Testis (tissue), 3 donors: ENCODE data around the gene LAMP1. TPM values are rescaled to one million over a fixed set of nuclear protein-coding genes. Genes with fewer than 3 reads are reported as not detected.
"Not testable (repeated sequence)": the region's sequence is repeated elsewhere in the genome, so short reads cannot be mapped to it uniquely, and the experiment has no call there.

Experiments
- DNase-seq: peaks from one replicate; pipeline ENCODE4 v3.0.0-alpha.2; 2019
- H3K27ac ChIP-seq, 2 donors: fragments of 200-600 bp; sonication (generic); one replicate each; pipeline ENCODE4 v1.5.1; 2019
- H3K27me3 ChIP-seq: fragments of 200-600 bp; sonication (generic); one replicate; pipeline ENCODE4 v1.5.1; 2019
- H3K36me3 ChIP-seq: fragments of 200-600 bp; sonication (generic); one replicate; pipeline ENCODE4 v1.5.1; 2017; ENCODE audit warnings: low read depth; ENCODE audit errors: missing control alignments
- H3K4me1 ChIP-seq: fragments of 200-600 bp; sonication (generic); one replicate; pipeline ENCODE4 v1.5.1; 2019
- H3K4me3 ChIP-seq, 2 donors: fragments of 200-600 bp; sonication (generic); one replicate each; pipeline ENCODE4 v1.5.1; 2017 to 2019
- H3K9me3 ChIP-seq: fragments of 200-600 bp; sonication (generic); one replicate; pipeline ENCODE4 v1.5.1; 2017
- CTCF ChIP-seq, 3 experiments: fragments of 450-650 bp in 2 of 3; fragments of 200-600 bp in 1 of 3; sonication (generic) in 1 of 3; IDR thresholded peaks; one replicate each; pipeline ENCODE4 v1.5.1; 2016 to 2019; ENCODE audit warnings: antibody characterized with exemption in 3 of 3, mild to moderate bottlenecking in 2 of 3, moderate library complexity in 1 of 3
- POLR2A ChIP-seq: fragments of 450-650 bp; IDR thresholded peaks from one replicate; pipeline ENCODE4 v1.6.1; 2017; ENCODE audit warnings: antibody characterized with exemption, mild to moderate bottlenecking, moderate library complexity
- WGBS, 2 donors: methylation state at CpG; one replicate each; pipeline ENCODE4 v1.1.5; 2018; 5-methylcytosine and 5-hydroxymethylcytosine counted together
- intact Hi-C: fragments of 100-400 bp; cut with DNase I; formaldehyde crosslinking; loops from one replicate; pipeline ENCODE4 v1.15.1; 2023; ENCODE audit warnings: low total_unique reads
- polyA plus RNA-seq: library from polyadenylated mRNA; stranded (reverse); fragments of 350-450 nt; fragmentation: Illumina TruSeq; extraction: RNeasy Lipid Tissue Mini Kit (QIAGEN cat#74804); gene quantifications from one replicate; pipeline ENCODE4 v1.2.3, GENCODE V29; 2014; ENCODE audit warnings: low read depth, low replicate concordance; ENCODE audit not compliant: insufficient read depth
- total RNA-seq, 2 donors: library from RNA; depleted of rRNA; stranded (reverse); fragments of >200 nt; gene quantifications; one replicate each; pipeline ENCODE4 v1.2.3, GENCODE V29; 2016

The LAMP1 gene
- total and polyA plus RNA-seq, 3 donors from 2014 or later: 177 to 254 (median 231) TPM

GRCh38 chr13:113260996-113261395 is 36.0 kb upstream of the LAMP1 start:
- no peak overlapping the region for H3K4me3 ChIP-seq
- no peaks in the 10 kb centered on the region for H3K36me3 ChIP-seq
- no peaks in the 10 kb centered on the region for H3K27me3 ChIP-seq
- intact Hi-C loops: no loop called here
- H3K9me3 ChIP-seq: no peaks in the 10 kb centered on the region
- DNase-seq: no peak
- WGBS, 2 donors: 85 to 87% methylated on average over 13 of the region's 13 CpGs
- no peak for TF ChIP-seq CTCF (IDR thresholded peaks at IDR 0.05)
- no peak for TF ChIP-seq POLR2A
- no peaks in the 10 kb centered on the region for H3K4me1 ChIP-seq
- no peak overlapping the region for H3K27ac ChIP-seq

GRCh38 chr13:113263016-113263415 is 34.0 kb upstream of the LAMP1 start:
- H3K4me1 ChIP-seq, H3K27me3 ChIP-seq, H3K36me3 ChIP-seq, H3K9me3 ChIP-seq, H3K27ac ChIP-seq, H3K4me3 ChIP-seq, intact Hi-C loops, DNase-seq: not testable (repeated sequence)
- 83 to 84% methylated on average over 14 of the region's 14 CpGs for WGBS, 2 donors

GRCh38 chr13:113267642-113268405 is 29.2 kb upstream of the LAMP1 start:
- Histone ChIP-seq H3K4me1 (no peaks in the 10 kb centered on the region), H3K27me3 (no peaks in the 10 kb centered on the region), H3K4me3 (no peak overlapping the region), H3K9me3 (no peaks in the 10 kb centered on the region), H3K36me3 (no peaks in the 10 kb centered on the region), H3K27ac (no peak overlapping the region)
- intact Hi-C loops: no loop called here
- 91 to 92% methylated on average over 16 to 20 of the region's 20 CpGs for WGBS, 2 donors
- no peak for DNase-seq
- TF ChIP-seq CTCF (IDR thresholded peaks at IDR 0.05) (no peak), POLR2A (no peak)

- no peaks in the 10 kb centered on the region for H3K27me3 ChIP-seq
- intact Hi-C loops: no loop called here
- H3K4me1 ChIP-seq: no peaks in the 10 kb centered on the region
- WGBS, 2 donors: 86 to 88% methylated on average over 2 of the region's 2 CpGs
- no peak overlapping the region for H3K27ac ChIP-seq
- no peak for TF ChIP-seq POLR2A
- TF ChIP-seq CTCF (IDR thresholded peaks at IDR 0.05): no peak
- no peak for DNase-seq
- H3K36me3 ChIP-seq: no peaks in the 10 kb centered on the region
- H3K4me3 ChIP-seq: no peak overlapping the region
- no peaks in the 10 kb centered on the region for H3K9me3 ChIP-seq
Measured at GRCh38 chr13:113272031-113272430, 25.0 kb upstream of the LAMP1 start.

GRCh38 chr13:113272701-113273181 is 24.3 kb upstream of the LAMP1 start:
- Histone ChIP-seq H3K9me3 (no peaks in the 10 kb centered on the region), H3K36me3 (no peaks in the 10 kb centered on the region), H3K4me1 (no peaks in the 10 kb centered on the region), H3K4me3 (no peak overlapping the region), H3K27me3 (no peaks in the 10 kb centered on the region), H3K27ac (no peak overlapping the region)
- TF ChIP-seq POLR2A: no peak
- TF ChIP-seq CTCF (IDR thresholded peaks at IDR 0.05): no peak
- intact Hi-C loops: no loop called here
- no peak for DNase-seq
- WGBS, 2 donors: 89% methylated on average over 10 of the region's 10 CpGs
